Middle frontal gyrus (tissue), 1 donor: ENCODE data around the gene ANGPTL2.

Source experiments
- DNase-seq: peaks from one replicate; pipeline ENCODE4 v3.0.0-alpha.2; 2015; ENCODE audit warnings: low spot score; ENCODE audit errors: extremely low spot score

ANGPTL2 gene

DNA sequence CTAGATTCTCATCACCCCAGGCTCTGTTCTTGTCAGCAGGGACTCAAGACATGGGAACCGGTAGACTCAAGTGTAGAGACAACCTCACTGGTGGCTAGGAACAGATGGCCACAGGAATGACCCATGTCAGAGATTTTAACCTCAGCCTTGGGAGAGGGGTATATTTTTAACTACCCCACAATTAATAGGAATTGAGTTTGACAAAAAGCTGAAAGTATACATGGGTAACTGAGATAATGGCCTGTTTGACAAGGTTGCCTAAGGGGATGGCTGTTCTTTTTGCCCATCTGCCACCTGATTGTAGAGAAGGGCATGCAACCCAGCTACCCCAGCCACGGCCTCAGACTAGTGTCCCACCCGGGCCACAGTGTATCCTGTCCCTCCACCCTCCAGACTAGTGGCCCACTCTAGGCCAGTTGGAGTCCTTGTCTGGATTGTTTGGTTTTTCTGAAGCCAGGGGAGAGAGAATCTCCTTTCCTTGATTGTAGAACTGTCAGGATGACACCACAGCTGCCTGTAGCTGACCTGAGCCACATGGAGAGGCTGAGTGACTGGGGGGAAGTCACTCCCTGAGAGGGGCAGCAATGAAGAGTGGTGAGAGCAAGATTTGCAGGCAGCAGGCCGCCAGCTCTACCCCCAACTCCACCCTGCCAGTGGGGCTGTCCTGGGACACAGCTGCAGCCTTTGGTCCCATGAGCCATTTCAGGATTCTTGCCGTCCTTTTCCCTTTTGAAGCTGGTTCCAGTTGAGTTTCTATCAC, 14.6 kb upstream of the ANGPTL2 start:
- DNase-seq, result no peak

DNA sequence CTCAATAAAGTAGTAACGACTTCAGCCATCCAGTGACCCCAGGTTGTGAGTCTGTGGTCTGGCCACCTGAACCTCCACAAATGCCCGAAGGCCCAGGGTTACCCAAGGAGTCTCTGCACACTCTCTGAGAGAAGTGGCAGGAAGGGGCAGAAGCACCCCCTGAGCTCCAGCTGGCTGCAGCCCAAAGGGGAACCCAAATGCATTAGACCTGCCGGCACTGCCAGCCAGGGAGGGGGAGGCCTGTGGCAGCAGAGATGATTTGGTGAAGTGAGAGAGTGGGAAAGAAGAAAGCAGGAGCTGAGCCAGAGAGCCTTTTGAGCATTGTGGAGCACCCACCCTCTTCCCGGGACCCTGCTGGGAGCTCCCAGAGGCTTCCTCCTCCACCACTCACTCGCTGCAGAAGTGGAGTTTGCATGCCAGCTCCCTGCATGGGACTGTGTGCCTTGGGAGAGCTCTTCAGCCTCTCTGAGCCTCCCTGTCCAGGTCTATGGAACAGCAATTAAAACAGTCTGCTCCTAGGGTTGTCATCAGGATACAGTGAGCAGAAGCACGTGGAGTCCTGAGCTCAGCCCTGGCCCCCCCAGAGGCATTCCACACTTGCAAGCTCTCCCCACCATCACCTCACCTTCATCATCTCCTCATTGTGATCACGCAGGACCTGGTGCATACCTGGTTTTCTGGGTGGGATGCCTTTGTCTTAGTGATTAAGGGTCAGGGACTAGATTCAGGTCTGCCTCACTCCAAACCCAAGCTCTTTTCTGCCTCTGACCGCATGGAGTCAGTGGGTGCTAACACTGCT, 13.8 kb upstream of the ANGPTL2 start:
- DNase-seq, result no peak

GRCh38 chr9:127135056-127135745, 12.8 kb upstream of the ANGPTL2 start:
- no peak for DNase-seq

DNA sequence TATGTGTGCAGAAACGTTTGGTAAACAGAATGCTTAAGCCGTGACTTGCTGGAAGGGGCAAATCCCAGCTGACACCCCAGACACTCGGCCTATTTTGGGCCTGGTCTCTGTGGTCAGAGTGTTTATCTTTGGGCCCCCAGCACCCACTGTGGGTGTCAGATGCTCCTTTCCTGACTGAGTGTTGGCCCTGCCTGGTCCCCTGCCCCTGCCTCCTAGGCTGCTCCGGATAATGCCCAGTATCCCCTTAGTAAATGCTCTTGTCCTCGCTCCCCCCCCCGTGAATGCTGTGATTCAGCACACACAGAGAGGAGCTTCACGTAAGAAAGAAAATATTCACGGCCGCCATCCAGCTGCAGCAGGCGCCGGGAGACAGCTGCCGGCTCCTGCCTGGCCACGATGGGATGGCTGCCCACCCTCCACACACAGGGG, 11.3 kb upstream of the ANGPTL2 start:
- peak; percentile 53 for DNase-seq

GRCh38 chr9:127132921-127133647, 10.6 kb upstream of the ANGPTL2 start:
- DNase-seq, result no peak

GRCh38 chr9:127132375-127132774, 9.9 kb upstream of the ANGPTL2 start:
- no peak for DNase-seq

DNA sequence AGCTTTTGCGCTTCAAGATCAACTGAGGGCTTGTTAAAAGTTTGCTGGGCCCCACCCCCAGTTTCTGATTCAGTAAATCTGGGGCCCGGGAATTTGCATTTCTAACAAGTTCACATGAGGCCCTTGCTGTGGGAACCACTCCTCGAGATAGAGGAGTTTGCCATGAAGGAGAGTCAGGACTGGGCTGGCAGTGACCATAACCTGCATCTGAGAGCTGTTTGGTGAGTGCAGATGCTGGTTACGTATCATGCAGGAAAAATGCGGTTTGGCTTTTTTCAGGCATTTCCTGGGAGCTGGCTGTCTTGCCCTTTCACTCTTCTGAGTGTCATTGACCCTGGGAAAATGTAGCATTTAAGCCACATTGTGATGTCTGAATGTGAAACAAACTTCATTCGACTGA, 9.4 kb upstream of the ANGPTL2 start:
- DNase-seq, result no peak

DNA sequence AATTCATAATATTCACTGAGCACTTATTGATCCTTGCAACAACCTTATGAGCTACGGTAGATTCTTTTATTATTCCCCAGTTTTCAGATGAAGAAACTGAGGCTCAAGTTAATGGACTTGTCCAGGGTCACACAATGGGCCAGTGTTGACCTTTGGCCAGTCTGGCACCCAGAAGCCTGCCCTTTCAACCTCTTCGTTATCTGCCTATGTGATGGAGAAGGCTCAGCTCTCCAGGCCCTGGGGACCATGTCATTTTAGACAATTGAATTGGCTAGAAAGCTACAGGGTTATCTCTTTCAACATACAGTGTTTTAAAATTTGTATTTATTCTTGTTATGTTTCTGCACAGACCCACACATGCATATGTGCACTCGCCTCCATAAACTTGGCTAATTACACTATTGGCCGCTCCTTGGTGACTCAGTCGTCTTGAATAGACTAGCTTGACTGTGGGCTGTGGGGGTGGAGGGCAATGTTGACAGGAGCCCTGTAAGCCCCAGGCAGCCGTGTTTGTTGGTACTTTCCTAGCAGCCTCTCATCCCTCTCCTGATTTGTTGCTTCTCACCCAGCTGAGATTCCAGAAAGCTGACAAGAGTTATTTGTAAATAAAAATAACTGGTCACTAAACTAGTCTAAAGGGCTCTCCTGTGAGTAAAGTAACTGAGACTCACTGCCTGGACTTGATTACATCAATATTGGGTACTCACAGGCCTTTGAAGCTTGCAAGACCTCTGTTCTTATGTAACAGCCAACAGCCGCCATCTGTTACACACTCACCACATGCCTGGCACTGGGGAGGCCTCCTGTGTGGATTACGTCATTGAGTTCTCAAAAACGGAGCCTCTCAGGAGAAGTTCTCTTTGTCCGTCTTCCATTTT, 8.5 kb upstream of the ANGPTL2 start:
- peak; percentile 62 for DNase-seq

GRCh38 chr9:127130235-127130634, 7.8 kb upstream of the ANGPTL2 start:
- DNase-seq, result no peak

GRCh38 chr9:127129718-127130085, 7.3 kb upstream of the ANGPTL2 start:
- DNase-seq, result no peak

DNA sequence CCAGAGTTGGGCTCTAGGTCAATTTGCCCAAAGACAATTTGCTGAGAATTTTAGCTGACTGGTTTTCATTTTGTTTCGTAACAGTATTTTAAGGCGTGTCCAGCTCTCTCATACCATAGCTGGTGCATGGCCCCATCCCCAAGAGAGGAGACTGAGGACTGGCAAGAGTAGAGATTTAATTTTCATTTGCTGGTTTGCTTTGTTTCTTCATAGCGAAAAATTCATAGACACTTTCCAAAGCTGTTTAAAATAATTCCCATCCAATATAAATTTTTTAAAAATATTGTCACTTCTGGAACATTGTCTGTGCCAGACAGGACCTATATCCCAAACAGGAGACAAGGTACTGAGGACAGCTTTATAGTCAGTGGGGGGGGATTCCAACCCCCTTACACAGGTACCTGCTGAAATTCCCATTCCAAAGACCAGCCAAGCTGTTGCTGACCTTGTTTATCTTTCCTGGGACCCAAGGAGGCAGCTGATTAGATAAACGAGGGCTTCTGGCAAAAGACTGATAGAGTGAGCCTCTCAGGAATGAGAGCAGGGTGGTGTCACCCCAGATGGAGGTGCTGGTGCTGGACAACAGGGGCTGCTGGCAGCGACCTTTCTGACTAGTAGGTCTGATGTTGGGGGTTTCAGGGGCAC, 6.8 kb upstream of the ANGPTL2 start:
- no peak for DNase-seq

DNA sequence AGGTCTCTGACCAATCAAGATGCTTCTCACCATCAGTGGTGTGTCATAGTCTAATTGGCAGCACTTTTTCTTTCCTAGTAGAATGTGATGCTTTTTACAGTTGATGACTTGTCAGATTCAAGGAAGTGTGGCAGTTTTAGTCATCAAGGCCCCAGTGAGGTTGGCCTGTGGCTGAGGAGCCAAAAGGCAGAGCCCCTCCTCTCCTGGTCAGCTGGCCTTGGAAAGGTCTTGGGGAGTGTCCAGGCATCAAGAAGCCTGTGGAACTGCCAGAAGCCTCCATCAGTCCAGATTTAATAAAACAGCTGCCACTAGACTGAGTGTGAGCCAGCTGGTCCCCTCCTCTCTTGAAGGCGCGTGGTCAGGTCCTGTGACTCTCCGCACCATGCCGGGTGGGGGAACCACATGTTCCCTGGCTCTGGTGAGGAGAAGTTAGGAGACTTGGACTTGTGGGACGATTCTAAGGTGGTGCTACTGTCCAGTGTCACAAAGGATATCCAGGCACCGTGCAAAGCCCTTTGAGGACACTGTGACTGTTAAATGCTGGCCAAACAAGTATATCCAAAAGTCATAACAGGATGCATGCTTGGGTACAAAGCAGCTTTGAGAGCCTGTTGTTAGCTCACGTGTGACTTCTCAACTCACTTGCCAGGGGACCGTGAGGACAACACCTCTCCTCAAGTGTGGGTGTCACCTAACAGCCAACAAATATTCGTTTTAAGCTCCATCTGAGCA, 6.1 kb upstream of the ANGPTL2 start:
- DNase-seq, result no peak

DNA sequence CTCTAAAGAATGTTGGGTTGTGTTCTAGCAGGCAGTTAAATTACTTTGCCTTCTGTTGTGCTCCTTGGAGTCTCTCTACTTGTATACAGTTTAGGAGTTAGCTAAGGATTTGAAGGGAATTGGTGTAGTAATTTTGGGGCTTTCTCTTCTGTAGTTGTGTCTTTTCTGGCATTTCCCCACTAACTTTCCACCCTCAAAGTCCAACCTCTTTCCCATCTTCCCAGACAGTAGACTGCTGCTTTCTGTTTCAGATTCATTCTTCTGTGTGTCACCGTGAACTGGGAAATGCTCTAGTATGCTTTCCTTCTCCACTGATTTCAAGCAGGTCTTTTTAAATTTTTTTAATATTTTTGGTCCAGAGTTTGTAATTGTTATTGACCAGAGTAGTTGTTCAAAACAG, 4.5 kb upstream of the ANGPTL2 start:
- DNase-seq, result no peak

- no peak for DNase-seq
Measured at GRCh38 chr9:127124792-127125191, 2.4 kb upstream of the ANGPTL2 start.

DNA sequence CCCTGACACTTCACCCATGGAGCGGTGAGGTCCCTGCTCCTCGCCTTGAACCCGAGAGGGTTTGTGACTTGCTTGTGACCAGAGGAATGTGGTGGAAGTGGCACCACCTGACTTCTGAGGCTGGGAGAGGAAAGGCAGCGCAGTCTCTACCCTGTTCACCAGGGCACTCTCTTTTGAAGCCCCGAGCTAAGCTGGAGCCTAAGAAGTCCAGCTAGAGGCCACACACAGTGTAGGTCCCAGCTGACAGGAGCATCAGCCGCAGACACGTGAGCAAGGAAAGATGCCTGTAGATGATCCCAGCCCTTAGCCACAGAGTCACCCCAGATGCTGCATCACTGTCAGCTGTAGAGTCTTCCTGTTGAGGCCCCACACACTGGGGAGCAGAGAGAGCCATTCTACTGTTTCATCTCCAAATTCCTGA, 1.7 kb upstream of the ANGPTL2 start:
- DNase-seq, result no peak

- DNase-seq, result no peak
Measured at GRCh38 chr9:127123064-127123890, 842 bp upstream of the ANGPTL2 start.

- no peak for DNase-seq
Measured at GRCh38 chr9:127121628-127122175, 733 bp downstream of the ANGPTL2 start.

GRCh38 chr9:127119320-127119709, 3.1 kb downstream of the ANGPTL2 start:
- no peak for DNase-seq
